Measurements from ENCODE around the gene CLK1. TPM values are rescaled to one million over a fixed set of nuclear protein-coding genes. Genes with fewer than 3 reads are reported as not detected.

Gene CLK1
- total and polyA plus RNA-seq, 2 experiments from 2014 or later, result 65.2 to 108 TPM

GRCh38 chr2:200861617-200862155 lies 2.8 kb downstream of the CLK1 start:
- DNase-seq (ENCODE audit: low read depth in 1 of 2, low spot score in 1 of 2), result no peak
- H3K4me3 ChIP-seq, result peak overlapping the region; percentile 65
- no peak overlapping the region for H3K27ac ChIP-seq
- H3K4me1 ChIP-seq (ENCODE audit: low read depth), result peaks cover 31% of the 10 kb centered on the region
- peaks cover 44% of the 10 kb centered on the region for H3K36me3 ChIP-seq
- H3K27me3 ChIP-seq, result no peaks in the 10 kb centered on the region
- TF ChIP-seq, protein P1, sequence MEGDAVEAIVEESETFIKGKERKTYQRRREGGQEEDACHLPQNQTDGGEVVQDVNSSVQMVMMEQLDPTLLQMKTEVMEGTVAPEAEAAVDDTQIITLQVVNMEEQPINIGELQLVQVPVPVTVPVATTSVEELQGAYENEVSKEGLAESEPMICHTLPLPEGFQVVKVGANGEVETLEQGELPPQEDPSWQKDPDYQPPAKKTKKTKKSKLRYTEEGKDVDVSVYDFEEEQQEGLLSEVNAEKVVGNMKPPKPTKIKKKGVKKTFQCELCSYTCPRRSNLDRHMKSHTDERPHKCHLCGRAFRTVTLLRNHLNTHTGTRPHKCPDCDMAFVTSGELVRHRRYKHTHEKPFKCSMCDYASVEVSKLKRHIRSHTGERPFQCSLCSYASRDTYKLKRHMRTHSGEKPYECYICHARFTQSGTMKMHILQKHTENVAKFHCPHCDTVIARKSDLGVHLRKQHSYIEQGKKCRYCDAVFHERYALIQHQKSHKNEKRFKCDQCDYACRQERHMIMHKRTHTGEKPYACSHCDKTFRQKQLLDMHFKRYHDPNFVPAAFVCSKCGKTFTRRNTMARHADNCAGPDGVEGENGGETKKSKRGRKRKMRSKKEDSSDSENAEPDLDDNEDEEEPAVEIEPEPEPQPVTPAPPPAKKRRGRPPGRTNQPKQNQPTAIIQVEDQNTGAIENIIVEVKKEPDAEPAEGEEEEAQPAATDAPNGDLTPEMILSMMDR (IDR thresholded peaks at IDR 0.05; ENCODE audit: low read depth, low read length), result no peak
- H3K9me3 ChIP-seq (ENCODE audit: low read depth), result no peaks in the 10 kb centered on the region

- TF ChIP-seq, protein P1 (IDR thresholded peaks at IDR 0.05; ENCODE audit: low read depth, low read length), result no peak
- H3K36me3 ChIP-seq, result peaks cover 59% of the 10 kb centered on the region
- peaks cover 29% of the 10 kb centered on the region for H3K4me1 ChIP-seq (ENCODE audit: low read depth)
- DNase-seq (ENCODE audit: low read depth in 1 of 2, low spot score in 1 of 2), result peak in 1 of 2 donors; percentile 36
- H3K9me3 ChIP-seq (ENCODE audit: low read depth), result no peaks in the 10 kb centered on the region
- no peaks in the 10 kb centered on the region for H3K27me3 ChIP-seq
- H3K27ac ChIP-seq, result peak overlapping the region; percentile 12
- peak overlapping the region; percentile 3 for H3K4me3 ChIP-seq
Measured at GRCh38 chr2:200860092-200860795, 4.2 kb downstream of the CLK1 start.

- Histone ChIP-seq H3K27ac (no peak overlapping the region), H3K4me1 (ENCODE audit: low read depth) (peaks cover 22% of the 10 kb centered on the region), H3K36me3 (peaks cover 90% of the 10 kb centered on the region), H3K27me3 (no peaks in the 10 kb centered on the region), H3K4me3 (no peak overlapping the region), H3K9me3 (ENCODE audit: low read depth) (no peaks in the 10 kb centered on the region)
- DNase-seq (ENCODE audit: low read depth in 1 of 2, low spot score in 1 of 2), result no peak
- TF ChIP-seq, protein P1 (IDR thresholded peaks at IDR 0.05; ENCODE audit: low read depth, low read length), result no peak
Measured at GRCh38 chr2:200856806-200857205, 7.7 kb downstream of the CLK1 start.

DNA sequence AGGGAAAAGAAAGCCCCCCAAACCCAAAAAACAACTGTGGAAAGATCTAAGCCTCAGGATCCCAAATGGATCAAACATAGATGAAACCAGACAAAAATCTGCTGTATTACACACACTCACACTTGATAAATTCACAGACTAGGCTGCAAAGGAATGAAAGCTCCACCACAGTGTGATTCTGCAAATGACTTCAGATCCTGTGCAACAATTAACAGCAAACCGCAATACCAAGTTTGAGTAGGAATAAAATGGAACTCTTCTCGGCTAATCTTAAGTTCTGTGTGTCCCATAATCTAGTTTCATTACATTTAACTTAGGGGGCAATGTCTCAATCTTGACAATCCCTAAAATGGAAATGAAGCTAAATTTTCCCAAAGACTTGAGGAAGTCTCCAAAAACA lies 11.9 kb downstream of the CLK1 start:
- no peaks in the 10 kb centered on the region for H3K9me3 ChIP-seq (ENCODE audit: low read depth)
- H3K27ac ChIP-seq, result no peak overlapping the region
- TF ChIP-seq, protein P1 (IDR thresholded peaks at IDR 0.05; ENCODE audit: low read depth, low read length), result no peak
- H3K27me3 ChIP-seq, result no peaks in the 10 kb centered on the region
- H3K4me1 ChIP-seq (ENCODE audit: low read depth), result no peaks in the 10 kb centered on the region
- no peak for DNase-seq (ENCODE audit: low read depth in 1 of 2, low spot score in 1 of 2)
- H3K36me3 ChIP-seq, result peaks cover 58% of the 10 kb centered on the region
- no peak overlapping the region for H3K4me3 ChIP-seq

GRCh38 chr2:200851398-200852248 lies 12.8 kb downstream of the CLK1 start:
- DNase-seq (ENCODE audit: low read depth in 1 of 2, low spot score in 1 of 2), result no peak
- H3K36me3 ChIP-seq, result peaks cover 48% of the 10 kb centered on the region
- TF ChIP-seq, protein P1 (IDR thresholded peaks at IDR 0.05; ENCODE audit: low read depth, low read length), result no peak
- H3K9me3 ChIP-seq (ENCODE audit: low read depth), result no peaks in the 10 kb centered on the region
- H3K4me1 ChIP-seq (ENCODE audit: low read depth), result no peaks in the 10 kb centered on the region
- H3K4me3 ChIP-seq, result no peak overlapping the region
- H3K27me3 ChIP-seq, result no peaks in the 10 kb centered on the region
- peak overlapping the region; percentile 7 for H3K27ac ChIP-seq
